ENCODE measurements around the gene ARHGAP19. TPM values are rescaled to one million over a fixed set of nuclear protein-coding genes. Genes with fewer than 3 reads are reported as not detected.
A peak's percentile ranks its signal among the peaks of the same experiment; 100 is the strongest.

The ARHGAP19 gene
- polyA plus RNA-seq, 1 donor = 10.5 TPM

GRCh38 chr10:97228775-97229157 lies 63.7 kb downstream of the ARHGAP19 start:
- DNase-seq (ENCODE audit: low read depth) = no peak

GRCh38 chr10:97228130-97228774 lies 64.2 kb downstream of the ARHGAP19 start:
- DNase-seq (ENCODE audit: low read depth) = no peak

GRCh38 chr10:97226398-97226797 lies 66.0 kb downstream of the ARHGAP19 start:
- no peak for DNase-seq (ENCODE audit: low read depth)

- DNase-seq (ENCODE audit: low read depth) = no peak
Measured at GRCh38 chr10:97224483-97225435, 67.7 kb downstream of the ARHGAP19 start.

GRCh38 chr10:97222326-97222961 lies 70.0 kb downstream of the ARHGAP19 start:
- no peak for DNase-seq (ENCODE audit: low read depth)

GRCh38 chr10:97220355-97220754 lies 72.1 kb downstream of the ARHGAP19 start:
- DNase-seq (ENCODE audit: low read depth) = no peak

GRCh38 chr10:97217299-97217698 lies 75.1 kb downstream of the ARHGAP19 start:
- DNase-seq (ENCODE audit: low read depth) = no peak

GRCh38 chr10:97215619-97216260 lies 76.7 kb downstream of the ARHGAP19 start:
- no peak for DNase-seq (ENCODE audit: low read depth)

GRCh38 chr10:97213431-97213830 lies 79.0 kb downstream of the ARHGAP19 start:
- DNase-seq (ENCODE audit: low read depth) = no peak

- no peak for DNase-seq (ENCODE audit: low read depth)
Measured at GRCh38 chr10:97211229-97211628, 81.2 kb downstream of the ARHGAP19 start.

GRCh38 chr10:97210543-97210960 lies 81.9 kb downstream of the ARHGAP19 start:
- peak; percentile 29 for DNase-seq (ENCODE audit: low read depth)

GRCh38 chr10:97207756-97208346 lies 84.6 kb downstream of the ARHGAP19 start:
- no peak for DNase-seq (ENCODE audit: low read depth)

GRCh38 chr10:97207131-97207530 lies 85.3 kb downstream of the ARHGAP19 start:
- no peak for DNase-seq (ENCODE audit: low read depth)

GRCh38 chr10:97204826-97205679 lies 87.4 kb downstream of the ARHGAP19 start:
- DNase-seq (ENCODE audit: low read depth) = no peak

- DNase-seq (ENCODE audit: low read depth) = no peak
Measured at GRCh38 chr10:97203220-97203619, 89.2 kb downstream of the ARHGAP19 start.

GRCh38 chr10:97200616-97201015 lies 91.8 kb downstream of the ARHGAP19 start:
- no peak for DNase-seq (ENCODE audit: low read depth)

GRCh38 chr10:97199152-97199551 lies 93.3 kb downstream of the ARHGAP19 start:
- DNase-seq (ENCODE audit: low read depth) = no peak

GRCh38 chr10:97197030-97197500 lies 95.4 kb downstream of the ARHGAP19 start:
- DNase-seq (ENCODE audit: low read depth) = no peak

- DNase-seq (ENCODE audit: low read depth) = peak; percentile 16
Measured at GRCh38 chr10:97196223-97197029, 96.0 kb downstream of the ARHGAP19 start.

Measured in forelimb muscle (tissue), 1 donor.